Testis (tissue), 3 donors: ENCODE data around the gene ANKRD33B. TPM values are rescaled to one million over a fixed set of nuclear protein-coding genes. Genes with fewer than 3 reads are reported as not detected.
"Not testable (repeated sequence)": the region's sequence is repeated elsewhere in the genome, so short reads cannot be mapped to it uniquely, and the experiment has no call there.

Experiments
- DNase-seq: peaks from one replicate; pipeline ENCODE4 v3.0.0-alpha.2; 2019
- H3K27ac ChIP-seq, 2 donors: fragments of 200-600 bp; sonication (generic); one replicate each; pipeline ENCODE4 v1.5.1; 2019
- H3K27me3 ChIP-seq: fragments of 200-600 bp; sonication (generic); one replicate; pipeline ENCODE4 v1.5.1; 2019
- H3K36me3 ChIP-seq: fragments of 200-600 bp; sonication (generic); one replicate; pipeline ENCODE4 v1.5.1; 2017; ENCODE audit warnings: low read depth; ENCODE audit errors: missing control alignments
- H3K4me1 ChIP-seq: fragments of 200-600 bp; sonication (generic); one replicate; pipeline ENCODE4 v1.5.1; 2019
- H3K4me3 ChIP-seq, 2 donors: fragments of 200-600 bp; sonication (generic); one replicate each; pipeline ENCODE4 v1.5.1; 2017 to 2019
- H3K9me3 ChIP-seq: fragments of 200-600 bp; sonication (generic); one replicate; pipeline ENCODE4 v1.5.1; 2017
- POLR2A ChIP-seq: fragments of 450-650 bp; IDR thresholded peaks from one replicate; pipeline ENCODE4 v1.6.1; 2017; ENCODE audit warnings: antibody characterized with exemption, mild to moderate bottlenecking, moderate library complexity
- WGBS, 2 donors: methylation state at CpG; one replicate each; pipeline ENCODE4 v1.1.5; 2018; 5-methylcytosine and 5-hydroxymethylcytosine counted together
- intact Hi-C: fragments of 100-400 bp; cut with DNase I; formaldehyde crosslinking; loops from one replicate; pipeline ENCODE4 v1.15.1; 2023; ENCODE audit warnings: low total_unique reads
- polyA plus RNA-seq: library from polyadenylated mRNA; stranded (reverse); fragments of 350-450 nt; fragmentation: Illumina TruSeq; extraction: RNeasy Lipid Tissue Mini Kit (QIAGEN cat#74804); gene quantifications from one replicate; pipeline ENCODE4 v1.2.3, GENCODE V29; 2014; ENCODE audit warnings: low read depth, low replicate concordance; ENCODE audit not compliant: insufficient read depth
- total RNA-seq, 2 donors: library from RNA; depleted of rRNA; stranded (reverse); fragments of >200 nt; gene quantifications; one replicate each; pipeline ENCODE4 v1.2.3, GENCODE V29; 2016
- TF ChIP-seq, protein P1 (sequence below), 3 experiments: fragments of 450-650 bp in 2 of 3; fragments of 200-600 bp in 1 of 3; sonication (generic) in 1 of 3; IDR thresholded peaks; one replicate each; pipeline ENCODE4 v1.5.1; 2016 to 2019; ENCODE audit warnings: antibody characterized with exemption in 3 of 3, mild to moderate bottlenecking in 2 of 3, moderate library complexity in 1 of 3

The ANKRD33B gene
- total and polyA plus RNA-seq, 3 donors from 2014 or later = 3.7 to 5.8 (median 5.6) TPM

DNA sequence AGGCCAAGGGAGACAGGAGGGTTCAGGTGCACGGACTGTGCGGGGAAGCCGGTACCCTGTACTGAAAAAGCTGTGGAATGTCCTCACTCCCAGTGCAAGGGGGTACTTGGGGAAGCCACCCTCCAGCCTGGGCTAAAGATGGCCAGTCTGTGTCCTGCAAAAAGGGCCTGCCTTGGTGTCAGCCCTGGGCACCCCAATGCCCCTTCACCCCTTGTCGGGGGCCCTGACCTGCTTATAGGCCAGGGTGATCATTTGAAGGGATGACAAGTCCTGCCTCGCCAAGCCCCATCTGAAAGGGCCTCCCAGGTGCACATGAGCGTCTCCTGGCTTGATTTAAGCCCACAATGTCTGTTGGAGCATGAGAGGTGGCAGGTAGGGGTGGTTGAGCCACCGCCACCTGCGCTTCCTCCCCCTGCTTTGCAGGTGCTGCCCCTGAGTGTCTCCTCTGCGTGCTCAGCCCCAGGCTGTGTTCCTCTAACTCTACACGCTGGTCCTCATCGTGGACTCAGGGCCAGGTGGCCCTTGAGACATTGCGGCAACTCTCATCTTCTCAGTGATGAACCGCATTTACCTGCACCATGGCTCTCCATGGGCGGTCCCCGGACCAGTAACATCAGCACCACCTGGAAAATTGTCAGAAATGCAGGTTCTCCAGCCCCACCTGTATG, 97.0 kb downstream of the ANKRD33B start:
- TF ChIP-seq, protein P1, sequence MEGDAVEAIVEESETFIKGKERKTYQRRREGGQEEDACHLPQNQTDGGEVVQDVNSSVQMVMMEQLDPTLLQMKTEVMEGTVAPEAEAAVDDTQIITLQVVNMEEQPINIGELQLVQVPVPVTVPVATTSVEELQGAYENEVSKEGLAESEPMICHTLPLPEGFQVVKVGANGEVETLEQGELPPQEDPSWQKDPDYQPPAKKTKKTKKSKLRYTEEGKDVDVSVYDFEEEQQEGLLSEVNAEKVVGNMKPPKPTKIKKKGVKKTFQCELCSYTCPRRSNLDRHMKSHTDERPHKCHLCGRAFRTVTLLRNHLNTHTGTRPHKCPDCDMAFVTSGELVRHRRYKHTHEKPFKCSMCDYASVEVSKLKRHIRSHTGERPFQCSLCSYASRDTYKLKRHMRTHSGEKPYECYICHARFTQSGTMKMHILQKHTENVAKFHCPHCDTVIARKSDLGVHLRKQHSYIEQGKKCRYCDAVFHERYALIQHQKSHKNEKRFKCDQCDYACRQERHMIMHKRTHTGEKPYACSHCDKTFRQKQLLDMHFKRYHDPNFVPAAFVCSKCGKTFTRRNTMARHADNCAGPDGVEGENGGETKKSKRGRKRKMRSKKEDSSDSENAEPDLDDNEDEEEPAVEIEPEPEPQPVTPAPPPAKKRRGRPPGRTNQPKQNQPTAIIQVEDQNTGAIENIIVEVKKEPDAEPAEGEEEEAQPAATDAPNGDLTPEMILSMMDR (IDR thresholded peaks at IDR 0.05) = no peak
- TF ChIP-seq POLR2A = no peak
- 92 to 95% methylated on average over 13 to 15 of the region's 15 CpGs for WGBS, 2 donors
- H3K4me1 ChIP-seq = peaks cover 3% of the 10 kb centered on the region
- no peaks in the 10 kb centered on the region for H3K36me3 ChIP-seq
- intact Hi-C loops = no loop called here
- H3K9me3 ChIP-seq = no peaks in the 10 kb centered on the region
- no peaks in the 10 kb centered on the region for H3K27me3 ChIP-seq
- H3K4me3 ChIP-seq = no peak overlapping the region
- no peak for DNase-seq
- no peak overlapping the region for H3K27ac ChIP-seq

DNA sequence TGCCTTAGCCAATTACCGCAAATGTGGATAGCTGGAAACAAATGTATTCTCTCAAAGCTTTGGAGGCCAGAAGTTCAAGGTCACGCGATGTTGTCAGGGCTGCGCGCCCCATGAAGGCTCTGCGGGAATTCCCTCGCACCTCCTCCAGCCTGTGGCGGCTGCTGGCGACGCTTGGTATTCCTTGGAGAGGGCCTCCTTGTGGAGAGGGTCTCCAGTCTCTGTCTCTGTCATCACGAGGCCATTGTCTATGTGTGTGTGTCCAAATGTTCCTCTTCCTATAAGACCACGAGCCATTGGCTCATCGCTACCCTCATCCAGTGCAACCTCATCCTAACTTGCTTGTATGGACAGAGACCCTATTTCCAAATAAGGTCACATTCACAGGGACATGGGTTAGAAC, 97.5 kb downstream of the ANKRD33B start:
- peaks cover 3% of the 10 kb centered on the region for H3K4me1 ChIP-seq
- DNase-seq = no peak
- H3K9me3 ChIP-seq = no peaks in the 10 kb centered on the region
- no peak overlapping the region for H3K27ac ChIP-seq
- TF ChIP-seq, protein P1 (IDR thresholded peaks at IDR 0.05) = no peak
- TF ChIP-seq POLR2A = no peak
- 87 to 90% methylated on average over 13 of the region's 13 CpGs for WGBS, 2 donors
- no peak overlapping the region for H3K4me3 ChIP-seq
- intact Hi-C loops = no loop called here
- no peaks in the 10 kb centered on the region for H3K36me3 ChIP-seq
- no peaks in the 10 kb centered on the region for H3K27me3 ChIP-seq

DNA sequence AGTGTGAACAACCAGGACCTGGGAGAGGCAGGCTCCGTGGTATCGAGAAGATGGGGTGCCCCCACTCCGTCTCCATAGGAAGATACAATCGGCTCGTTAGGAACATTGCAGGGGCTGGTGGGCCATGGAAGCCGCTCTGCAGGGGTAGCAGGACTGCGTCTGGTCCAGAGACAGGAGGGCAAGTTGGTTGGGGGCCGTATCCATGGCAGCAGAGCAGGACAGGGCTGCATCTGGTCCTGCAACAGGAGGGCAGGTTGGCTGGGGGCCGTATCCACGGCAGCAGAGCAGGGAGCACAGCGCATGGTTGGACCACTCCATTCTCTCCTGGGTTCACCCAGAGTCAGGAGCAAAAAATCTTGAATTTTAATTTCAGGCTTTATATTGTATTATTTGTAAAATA, 98.2 kb downstream of the ANKRD33B start:
- H3K27ac ChIP-seq = no peak overlapping the region
- no peaks in the 10 kb centered on the region for H3K9me3 ChIP-seq
- H3K4me1 ChIP-seq = peaks cover 3% of the 10 kb centered on the region
- H3K27me3 ChIP-seq = no peaks in the 10 kb centered on the region
- no peak for TF ChIP-seq POLR2A
- no peaks in the 10 kb centered on the region for H3K36me3 ChIP-seq
- DNase-seq = no peak
- no peak overlapping the region for H3K4me3 ChIP-seq
- WGBS, 2 donors = 95 to 96% methylated on average over 9 to 11 of the region's 11 CpGs
- intact Hi-C loops = no loop called here

DNA sequence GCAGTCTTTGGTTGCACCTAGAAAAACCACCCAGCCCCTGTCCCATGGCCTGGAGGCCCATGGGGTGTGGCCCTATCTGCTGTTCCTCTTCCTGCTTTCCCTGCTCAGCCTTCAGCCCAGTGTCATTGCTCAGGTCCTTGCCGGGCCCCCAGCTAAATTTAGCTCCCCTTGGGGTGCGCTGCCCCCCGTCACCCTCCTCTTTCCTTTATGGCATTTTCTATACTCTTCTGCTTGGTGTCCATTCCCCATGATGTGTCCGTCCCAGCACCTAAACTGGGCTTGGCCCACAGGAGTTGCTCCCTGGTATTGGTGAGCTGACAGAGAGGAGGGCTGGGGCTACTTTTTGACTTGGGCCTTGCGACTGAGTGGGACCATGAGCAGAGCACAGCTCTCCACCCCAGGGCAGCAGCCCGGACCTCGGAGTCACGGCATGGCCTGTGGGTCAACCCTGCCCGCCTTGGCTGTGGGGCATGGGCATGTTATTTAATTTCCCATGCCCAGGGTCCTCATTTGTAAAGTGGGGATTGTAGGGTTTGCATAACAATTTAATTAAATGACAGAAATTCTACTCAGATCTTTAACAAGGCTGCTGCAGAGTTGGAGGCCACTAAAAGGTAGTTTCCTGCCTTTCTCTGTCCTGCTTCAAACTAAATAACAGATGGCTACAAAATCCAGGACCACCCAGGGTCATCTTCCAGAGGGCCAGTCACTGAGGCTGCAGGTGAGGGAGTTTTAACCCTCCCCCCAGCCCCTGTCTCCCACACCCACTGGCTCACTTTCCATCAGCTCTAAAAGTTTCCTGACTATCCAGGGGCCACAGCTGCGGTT, 99.0 kb downstream of the ANKRD33B start:
- TF ChIP-seq, protein P1 (IDR thresholded peaks at IDR 0.05) = no peak
- no peak for TF ChIP-seq POLR2A
- no peak overlapping the region for H3K4me3 ChIP-seq
- intact Hi-C loops = no loop called here
- DNase-seq = no peak
- H3K36me3 ChIP-seq = no peaks in the 10 kb centered on the region
- H3K4me1 ChIP-seq = peaks cover 3% of the 10 kb centered on the region
- H3K9me3 ChIP-seq = no peaks in the 10 kb centered on the region
- H3K27me3 ChIP-seq = no peaks in the 10 kb centered on the region
- WGBS, 2 donors = 89 to 95% methylated on average over 10 of the region's 10 CpGs
- H3K27ac ChIP-seq = no peak overlapping the region

DNA sequence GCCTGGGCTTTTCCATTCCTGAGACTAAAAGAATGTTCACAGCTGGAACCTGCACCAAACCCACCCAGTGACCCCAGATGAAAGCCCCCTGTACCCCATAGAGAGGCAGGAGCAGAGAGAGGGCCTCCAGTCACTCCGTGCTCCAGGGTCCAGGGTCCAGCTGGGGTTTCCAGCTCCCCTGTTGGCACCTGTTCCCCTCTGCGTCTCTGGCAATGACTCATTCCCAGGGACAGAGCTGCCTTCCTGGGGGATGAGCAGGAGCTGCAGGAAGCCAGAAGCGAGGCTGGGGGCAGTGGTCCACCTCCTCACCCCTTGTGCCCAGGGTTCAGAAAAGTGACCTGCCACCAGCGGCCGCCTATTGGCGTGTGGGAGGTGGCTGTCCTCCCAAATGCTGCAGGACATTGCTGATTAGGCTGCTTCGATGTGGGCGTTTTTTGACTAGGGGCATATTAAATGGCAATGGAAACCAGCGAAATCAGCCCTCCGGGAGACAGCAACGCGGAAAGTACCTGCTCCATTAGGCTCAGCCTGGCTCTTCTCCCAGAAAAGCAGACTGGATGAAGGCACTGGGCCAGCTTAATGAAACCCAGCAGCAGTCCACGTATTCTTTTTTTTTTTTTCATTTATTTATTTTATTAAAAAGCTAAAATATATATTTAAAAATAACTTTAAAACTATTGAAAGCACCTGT, 99.8 kb downstream of the ANKRD33B start:
- Histone ChIP-seq H3K27me3 (no peaks in the 10 kb centered on the region), H3K4me1 (peaks cover 3% of the 10 kb centered on the region), H3K4me3 (no peak overlapping the region), H3K9me3 (no peaks in the 10 kb centered on the region), H3K27ac (no peak overlapping the region), H3K36me3 (no peaks in the 10 kb centered on the region)
- TF ChIP-seq, protein P1 (IDR thresholded peaks at IDR 0.05) = no peak
- TF ChIP-seq POLR2A = no peak
- intact Hi-C loops = no loop called here
- peak; percentile 57 for DNase-seq
- 28 to 47% methylated on average over 9 to 13 of the region's 13 CpGs for WGBS, 2 donors

DNA sequence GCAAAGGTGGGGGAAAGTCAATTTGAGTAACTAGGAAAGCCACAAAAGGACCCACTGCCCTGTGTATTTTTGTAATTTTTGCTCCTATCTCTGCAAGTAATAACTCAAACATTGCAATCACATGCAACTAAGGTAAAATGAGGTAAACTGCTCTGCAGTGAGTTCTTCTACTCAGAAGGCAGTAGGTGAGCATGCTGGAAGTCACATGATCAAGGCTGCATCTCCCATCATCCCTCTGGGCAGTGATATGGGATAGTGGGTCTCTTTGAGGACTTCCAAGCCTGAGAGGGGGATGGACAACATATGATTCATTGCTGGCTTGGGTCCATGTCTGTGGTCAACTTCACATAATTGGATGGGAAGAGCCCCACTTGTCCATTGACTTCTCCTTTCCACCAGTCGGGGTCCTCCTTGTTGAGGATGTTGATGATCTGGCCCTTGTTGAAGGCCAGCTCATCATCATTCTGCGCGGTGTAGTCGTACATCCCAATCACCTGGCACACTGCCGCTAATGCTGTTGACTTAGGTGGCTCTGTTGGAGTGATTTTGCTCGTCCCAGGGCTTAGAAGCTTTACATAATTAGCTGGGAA, 100.4 kb downstream of the ANKRD33B start:
- H3K36me3 ChIP-seq, H3K4me3 ChIP-seq, H3K27me3 ChIP-seq, H3K27ac ChIP-seq, intact Hi-C loops, H3K9me3 ChIP-seq, H3K4me1 ChIP-seq, DNase-seq: not testable (repeated sequence)
- WGBS, 2 donors = 63 to 94% methylated on average over 3 to 6 of the region's 6 CpGs
